Measurements from ENCODE around the gene CARD10. TPM values are rescaled to one million over a fixed set of nuclear protein-coding genes. Genes with fewer than 3 reads are reported as not detected.

The CARD10 gene
- total and polyA plus RNA-seq, 2 of the 13 experiments (the other 11 are each of a cell fraction or from before 2014, with no cell fraction given) = 35.2 to 55.8 TPM

GRCh38 chr22:37565830-37566229, 46.6 kb upstream of the CARD10 start (continued):
- TF ChIP-seq PAXIP1 (CRISPR knock-in tag; conservative IDR thresholded peaks at IDR 0.05) = no peak
- no peak for TF ChIP-seq ZGPAT (CRISPR knock-in tag; IDR thresholded peaks at IDR 0.05)

GRCh38 chr22:37564111-37564711, 45.0 kb upstream of the CARD10 start:
- ChIA-PET POLR2A (interaction anchor here (0.8 to 17.5 kb wide), 10 partner anchors 16 to 62 kb away, joined by 3 to 976 read pairs (median 4); partner anchors contain the start of genes GGA1 and LGALS2), CTCF (ENCODE audit: low intra/inter-chr PET ratio, low total read pairs) (interaction anchor here (4.1 kb wide), 1 partner anchor 18 kb away, joined by 39 read pairs; no protein-coding TSS in a partner anchor)
- in situ Hi-C loops (cut with HindIII; ENCODE audit: extremely low pct_ligation_motif_present, low pct_unique_long_range_greater_than_20kb) (no loop called here), intact Hi-C loops (cut with micrococcal nuclease; ENCODE audit: unreplicated experiment) (no loop called here)
- Histone ChIP-seq H3K36me3 (replicated peaks in 1 of 2; ENCODE audit: control insufficient read depth in 1 of 2, insufficient read depth in 2 of 2, low read length in 2 of 2) (peaks cover 12 to 34% of the 10 kb centered on the region in 2 experiments), H3K4me1 (ENCODE audit: insufficient read depth, low read length) (peaks cover 81% of the 10 kb centered on the region), H2AFZ (ENCODE audit: low read length) (no peak overlapping the region), H4K20me1 (ENCODE audit: insufficient read depth, low read length) (peaks cover 42% of the 10 kb centered on the region), H3K4me2 (ENCODE audit: low read depth, low read length) (peak overlapping the region; percentile 96), H3K27ac (ENCODE audit: extremely low read length, insufficient read depth, low read length) (peak overlapping the region; percentile 91), H3K27me3 (ENCODE audit: control insufficient read depth in 1 of 2, insufficient read depth in 2 of 2, low read length in 2 of 2) (no peaks in the 10 kb centered on the region; a peak in 1 of 5 replicates), H3K79me2 (ENCODE audit: insufficient read depth, low read length) (peaks cover 60% of the 10 kb centered on the region), H3K4me3 (replicated peaks in 1 of 3; ENCODE audit: insufficient read depth in 1 of 3, low read depth in 2 of 3, low read length in 3 of 3) (peak overlapping the region; percentile 0 to 98 (median 29); a peak in 4 of 6 replicates), H3K9ac (ENCODE audit: insufficient read depth, low read depth, low read length) (peak overlapping the region; percentile 99), H3K9me3 (ENCODE audit: low read length) (no peaks in the 10 kb centered on the region)
- WGBS (ENCODE audit: low lambda C conversion rate) = 90% methylated on average over 5 of the region's 7 CpGs
- ATAC-seq (no peak), FAIRE-seq (no peak), DNase-seq (ENCODE audit: low spot score) (no peak)
- no TSS peak for BruUV-seq (replicated peaks)
- no peak for TF ChIP-seq ZBTB3 (CRISPR knock-in tag; IDR thresholded peaks at IDR 0.05; ENCODE audit: borderline replicate concordance, low read depth)
- TF ChIP-seq KAT2B (IDR thresholded peaks at IDR 0.05; ENCODE audit: borderline replicate concordance, low read depth, low read length) = no peak
- 0 out of 2 replicates have a peak, but pooled peaks have one; percentile 43 for TF ChIP-seq ZNF317 (CRISPR knock-in tag; IDR thresholded peaks at IDR 0.05)
- no peak for TF ChIP-seq KLF12 (CRISPR knock-in tag; IDR thresholded peaks at IDR 0.05; ENCODE audit: borderline replicate concordance)
- no peak for TF ChIP-seq PHB2 (IDR thresholded peaks at IDR 0.05; ENCODE audit: partially characterized antibody)
- TF ChIP-seq ZNF180 (CRISPR knock-in tag; IDR thresholded peaks at IDR 0.05; ENCODE audit: borderline replicate concordance, low read depth) = no peak
- TF ChIP-seq POLR2AphosphoS2 (IDR thresholded peaks at IDR 0.05; ENCODE audit: low read depth, low read length) = no peak
- peak; percentile 81; the same call in 1 of the 2 replicates for TF ChIP-seq AKAP8 (CRISPR knock-in tag; IDR thresholded peaks at IDR 0.05)
- TF ChIP-seq ETS1 (CRISPR knock-in tag; IDR thresholded peaks at IDR 0.05) = no peak
- TF ChIP-seq ZSCAN5A (CRISPR knock-in tag; IDR thresholded peaks at IDR 0.05; ENCODE audit: borderline replicate concordance) = no peak

Measured in HepG2 (cell line).